Activated CD8-positive, alpha-beta memory T cell treated with anti-CD3 and anti-CD28 coated beads, Interleukin-2, amount 50 U/mL, for 24 hours (primary cell): Measurements from ENCODE around the gene ZNF195.
"Not testable (repeated sequence)": the region's sequence is repeated elsewhere in the genome, so short reads cannot be mapped to it uniquely, and the experiment has no call there.

Experiments
- DNase-seq: peaks from one replicate; pipeline ENCODE4 v3.0.0-alpha.2; 2020; ENCODE audit errors: extremely low read depth

ZNF195 gene

DNA sequence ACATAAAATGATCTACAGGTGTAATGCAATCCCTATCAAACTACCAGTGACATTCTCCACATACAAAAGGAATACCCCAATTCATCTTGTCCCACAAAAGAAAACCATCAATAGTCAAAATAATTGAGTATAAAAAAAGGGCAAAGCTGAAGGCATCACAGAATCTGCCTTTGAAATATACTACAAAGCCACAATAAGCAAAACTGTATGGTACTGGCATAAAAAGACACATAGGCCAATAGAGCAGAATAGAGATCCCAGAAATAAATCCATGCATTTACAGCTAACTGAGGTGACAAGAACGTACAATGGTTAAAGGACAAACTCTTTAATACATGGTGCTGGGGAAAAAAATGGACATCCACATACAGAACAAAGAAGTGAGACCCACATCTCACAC lies 31.8 kb downstream of the ZNF195 start:
- no peak for DNase-seq

DNA sequence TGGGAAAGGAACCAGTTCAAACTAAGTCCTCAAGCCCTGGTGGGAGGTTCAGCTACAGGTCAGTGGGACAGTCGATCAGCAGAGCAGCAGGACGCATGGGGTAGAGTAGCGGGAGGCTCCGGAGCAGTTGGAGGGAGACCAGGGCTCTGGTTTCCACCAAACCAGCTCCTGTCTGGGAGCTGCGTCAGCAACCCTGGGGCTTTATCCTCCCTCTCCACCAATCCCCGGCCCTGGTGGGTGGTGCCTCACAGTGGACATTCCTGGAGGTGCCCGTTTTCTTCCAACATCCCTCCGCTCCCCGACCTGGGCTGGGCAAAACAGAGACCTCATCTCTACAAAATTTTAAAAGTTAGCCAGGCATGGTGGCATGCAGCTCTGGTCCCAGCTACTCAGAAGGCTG lies 32.4 kb downstream of the ZNF195 start:
- DNase-seq = no peak

DNA sequence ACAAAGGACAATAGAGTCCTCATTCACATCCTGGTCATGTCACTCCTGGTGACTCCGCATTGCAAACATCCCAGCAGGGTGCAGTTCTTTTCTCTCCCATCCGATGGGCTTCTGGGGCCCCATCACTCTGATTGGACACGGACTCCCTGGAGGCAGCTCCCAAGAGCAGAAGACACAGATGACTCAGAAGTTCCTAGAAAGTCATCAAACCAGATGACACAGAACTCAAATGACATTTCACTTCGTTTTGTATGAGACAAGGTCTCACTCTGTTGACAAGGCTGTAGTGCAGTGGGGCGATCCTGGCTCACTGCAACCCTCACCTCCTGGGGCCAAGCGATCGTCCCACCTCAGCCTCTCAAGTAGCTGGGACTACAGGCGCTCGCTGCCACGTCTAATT lies 33.2 kb downstream of the ZNF195 start:
- DNase-seq = no peak

DNA sequence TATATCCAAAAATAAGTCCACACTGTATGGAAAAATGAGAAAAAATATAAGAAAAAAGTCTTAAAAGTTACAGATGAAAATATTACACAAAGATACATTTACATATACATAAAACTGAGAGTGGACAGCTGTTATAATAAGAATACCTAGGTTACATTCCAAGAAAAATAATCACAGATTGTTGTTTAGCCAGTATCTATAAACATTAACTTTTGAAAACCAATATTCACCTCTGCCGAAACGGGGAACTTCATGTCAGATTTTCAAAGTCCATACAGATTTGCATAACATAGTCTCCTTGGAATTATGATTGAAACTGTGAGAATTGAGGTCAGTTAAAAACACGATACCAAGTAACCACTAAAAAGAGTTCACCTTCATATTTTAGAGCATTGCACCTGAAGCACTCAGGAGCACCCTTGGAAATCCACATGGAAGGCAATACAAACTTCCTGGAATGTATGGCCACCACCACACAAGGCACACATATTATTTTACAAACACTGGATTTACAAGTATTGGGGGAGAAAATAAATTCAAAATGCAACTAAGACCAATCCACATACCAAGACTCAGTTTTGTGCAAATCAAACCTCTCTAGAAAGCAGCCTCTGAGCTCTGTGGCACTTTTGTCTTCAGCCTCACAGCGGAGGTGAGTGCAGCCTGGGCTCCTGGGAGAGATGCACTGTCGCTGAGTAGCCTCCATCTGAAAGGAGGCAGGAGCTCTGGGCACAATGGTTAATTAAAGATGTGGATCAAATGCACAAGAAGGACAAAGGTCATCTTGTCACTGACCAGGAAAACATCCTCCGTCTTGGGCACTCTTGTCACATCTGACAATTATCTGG lies 34.4 kb downstream of the ZNF195 start:
- DNase-seq = no peak

DNA sequence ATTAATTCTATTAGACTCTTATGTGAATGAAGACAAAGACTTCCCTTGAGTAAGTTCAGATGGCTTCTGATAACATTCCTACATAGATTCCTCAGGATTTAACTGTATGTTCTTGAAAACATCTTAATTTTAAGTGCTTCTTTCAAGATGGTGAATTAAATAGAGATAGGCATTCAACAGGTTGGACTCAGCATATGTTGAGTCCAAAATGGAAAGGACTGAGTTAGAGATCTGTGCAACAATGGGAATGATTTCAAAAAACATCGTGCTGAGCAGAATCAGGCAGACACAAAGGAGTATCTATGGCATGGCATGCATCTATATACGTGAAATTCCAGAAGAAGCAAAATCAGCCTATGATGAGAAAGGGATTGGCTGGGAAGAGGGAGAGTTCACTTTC lies 36.2 kb downstream of the ZNF195 start:
- DNase-seq = no peak

DNA sequence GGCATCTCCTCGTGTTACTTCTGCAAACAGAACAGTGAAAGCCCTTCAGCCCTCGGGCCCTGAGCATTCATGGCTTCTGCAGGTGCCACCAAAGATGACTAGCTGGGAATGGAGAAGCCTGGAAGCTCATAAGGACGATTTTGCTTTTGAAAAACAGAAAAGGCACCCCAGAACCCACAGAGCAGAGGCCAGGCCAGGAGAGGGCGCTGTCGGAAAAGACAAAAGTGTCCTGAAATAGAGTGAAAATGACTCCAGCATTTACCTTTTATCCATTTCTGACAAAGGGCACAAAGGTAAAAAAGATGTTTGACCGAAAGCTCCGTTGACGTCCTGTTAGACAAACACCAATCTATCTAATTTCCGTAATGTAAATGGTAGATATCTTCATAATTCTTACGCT lies 37.6 kb downstream of the ZNF195 start:
- DNase-seq = peak; percentile 14

DNA sequence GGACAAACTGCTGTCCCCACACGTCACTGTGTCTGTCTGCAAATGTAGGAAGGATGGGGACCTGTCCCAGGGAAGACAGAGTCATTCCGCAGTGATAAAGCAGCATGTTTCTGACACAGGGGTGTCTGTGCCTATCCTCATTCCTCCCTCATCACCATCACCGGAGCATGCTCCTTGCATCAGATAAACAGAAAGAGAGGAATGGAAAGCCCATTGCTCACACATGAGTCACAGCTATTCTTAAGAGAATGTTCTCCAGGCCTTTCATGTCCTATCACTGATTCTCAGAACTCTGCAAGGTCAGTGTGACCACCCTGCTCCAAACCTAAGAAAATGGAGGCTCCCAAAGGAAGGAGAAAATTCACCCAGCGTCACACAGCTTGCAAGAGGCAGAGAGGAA lies 38.9 kb downstream of the ZNF195 start:
- no peak for DNase-seq

DNA sequence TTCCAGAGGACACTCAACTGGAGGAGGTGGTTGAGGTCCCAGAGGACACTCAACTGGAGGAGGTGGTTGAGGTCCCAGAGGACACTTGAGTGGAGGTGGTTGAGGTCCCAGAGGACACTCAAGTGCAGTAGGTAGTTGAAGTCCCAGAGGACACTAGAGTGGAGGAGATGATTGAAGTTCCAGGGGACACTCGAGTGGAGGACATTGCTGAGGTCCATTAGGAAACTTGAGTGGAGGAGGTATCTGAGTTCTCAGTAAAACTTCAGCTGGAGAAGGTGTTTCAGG lies 39.7 kb downstream of the ZNF195 start:
- DNase-seq = no peak

DNA sequence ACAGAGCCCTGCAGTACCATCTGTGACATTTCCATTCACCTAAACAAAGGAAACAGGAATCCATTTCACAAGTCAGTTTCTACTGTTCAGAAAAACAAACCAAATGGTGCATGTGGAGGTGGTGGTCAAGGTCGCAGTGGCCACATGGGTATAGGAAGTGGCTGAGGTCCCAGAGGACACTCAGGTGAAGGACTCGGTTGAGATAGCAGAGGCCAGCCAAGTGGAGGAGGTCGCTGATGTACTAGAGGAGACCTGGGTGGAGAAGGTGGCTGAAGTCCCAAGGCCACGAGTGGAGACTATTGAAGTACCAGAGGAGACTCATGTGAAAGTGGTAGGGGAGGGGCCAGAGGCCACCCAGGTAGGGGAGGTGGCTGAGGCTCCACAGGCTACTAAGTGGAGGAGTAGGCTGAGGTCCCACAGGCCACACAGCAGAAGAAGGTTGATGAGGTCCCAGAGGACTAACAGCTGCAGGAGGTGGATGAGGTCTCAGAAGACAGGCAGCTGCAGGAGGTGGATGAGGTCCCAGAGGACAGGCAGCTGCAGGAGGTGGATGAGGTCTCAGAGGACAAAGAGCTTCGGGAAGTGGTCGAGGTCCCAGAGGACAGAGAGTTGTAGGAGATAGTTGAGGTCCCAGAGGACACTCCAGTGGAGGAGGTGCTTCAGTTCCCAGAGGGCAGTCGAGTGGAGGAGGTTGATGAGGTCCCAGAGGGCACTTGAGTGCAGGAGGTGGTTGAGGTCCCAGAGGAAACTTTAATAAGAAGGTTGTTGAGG lies 40.2 kb downstream of the ZNF195 start:
- no peak for DNase-seq

DNA sequence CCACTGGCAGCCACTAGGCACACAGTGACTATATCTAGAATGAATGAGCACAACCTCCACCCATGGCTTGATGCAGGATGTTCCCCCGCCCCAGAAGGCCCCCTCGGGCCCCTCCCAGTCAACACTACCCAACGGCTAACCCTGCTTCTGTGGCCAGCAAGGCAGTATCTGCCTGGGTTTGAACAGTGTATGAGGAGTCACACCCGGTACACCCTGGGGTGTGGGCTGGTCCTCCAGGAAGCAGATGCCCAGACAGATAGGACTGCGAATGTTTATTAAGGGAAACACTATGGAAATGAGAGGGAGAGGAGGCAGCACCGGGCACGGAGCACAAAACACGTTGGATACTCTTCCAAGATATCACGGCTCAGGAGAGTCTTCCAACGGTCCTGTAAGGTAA lies 42.5 kb downstream of the ZNF195 start:
- DNase-seq = not testable (repeated sequence)

DNA sequence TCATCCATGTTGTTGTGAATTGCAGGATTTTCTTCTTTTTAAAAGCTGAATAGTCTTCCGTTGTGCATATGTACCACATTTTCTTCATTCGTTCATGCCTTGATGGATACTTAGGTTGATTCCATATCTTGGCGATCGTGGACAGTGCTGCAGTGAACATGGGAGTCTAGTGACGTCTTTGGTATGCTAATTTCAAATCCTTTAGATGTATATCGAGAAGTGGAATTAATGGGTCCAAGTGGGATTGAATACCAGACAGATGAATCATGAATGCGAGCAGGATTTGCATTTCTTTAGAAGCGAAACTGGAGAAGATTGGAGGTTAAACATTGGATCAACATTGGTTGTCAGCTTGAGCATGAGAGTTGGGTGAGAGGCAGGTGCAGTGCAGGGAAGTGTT lies 45.8 kb downstream of the ZNF195 start:
- not testable (repeated sequence) for DNase-seq

DNA sequence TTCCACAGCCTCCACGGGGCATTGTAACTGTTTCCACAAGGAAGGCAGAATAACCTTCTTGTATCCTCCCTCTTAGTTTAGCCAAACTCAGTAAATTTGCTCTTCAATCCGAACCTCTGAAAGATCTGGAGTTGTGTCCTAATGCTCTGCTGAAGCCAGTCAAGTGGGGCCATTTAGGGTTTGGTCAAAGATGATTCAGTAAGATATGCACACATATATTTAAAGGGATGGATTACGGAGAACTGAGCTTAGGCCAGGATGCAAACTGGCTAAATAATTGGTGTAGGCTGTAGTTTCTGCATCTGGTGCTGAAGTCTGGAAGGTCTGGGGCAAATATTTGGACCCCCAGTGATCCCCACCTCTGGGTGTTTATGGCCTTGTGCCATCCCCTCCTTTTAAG lies 47.9 kb downstream of the ZNF195 start:
- DNase-seq = not testable (repeated sequence)

DNA sequence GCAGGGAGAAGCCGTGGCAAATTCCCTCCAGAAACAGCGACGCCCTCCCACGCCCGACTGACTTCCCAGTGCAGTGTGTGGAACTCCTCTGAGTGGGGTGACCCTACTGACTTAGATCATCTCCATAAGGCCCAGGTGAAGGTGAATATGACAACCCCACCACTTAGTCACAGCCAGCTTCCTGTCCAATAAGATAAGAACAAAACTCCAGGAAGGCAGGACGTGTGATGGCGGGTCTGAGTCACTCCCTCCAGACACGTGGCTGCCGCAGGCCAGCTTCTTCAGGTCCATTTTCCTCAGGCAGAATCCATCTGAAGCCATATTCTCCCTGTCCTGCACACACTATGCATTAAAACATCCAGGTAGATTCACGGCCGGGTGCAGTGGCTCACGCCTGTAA lies 48.9 kb downstream of the ZNF195 start:
- DNase-seq = not testable (repeated sequence)

DNA sequence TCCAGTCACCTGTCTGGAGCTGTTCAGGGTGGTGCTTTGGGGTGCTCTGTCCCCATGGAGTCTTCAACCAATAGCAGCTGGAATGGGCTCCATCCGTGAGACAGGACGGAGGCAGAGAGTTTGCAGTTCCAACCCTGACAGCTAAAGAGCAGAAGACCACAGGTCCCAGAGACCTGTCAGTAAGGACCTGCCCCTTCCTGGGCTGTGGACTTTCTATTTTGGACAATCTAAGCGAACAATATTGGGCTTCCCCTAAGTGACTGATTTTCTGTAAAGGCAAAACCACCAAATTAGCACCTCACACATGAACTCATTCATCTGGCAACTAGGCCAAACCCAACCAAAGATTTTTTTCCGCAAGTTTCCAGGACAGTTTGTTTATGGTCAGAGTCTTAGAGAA lies 50.4 kb downstream of the ZNF195 start:
- not testable (repeated sequence) for DNase-seq

DNA sequence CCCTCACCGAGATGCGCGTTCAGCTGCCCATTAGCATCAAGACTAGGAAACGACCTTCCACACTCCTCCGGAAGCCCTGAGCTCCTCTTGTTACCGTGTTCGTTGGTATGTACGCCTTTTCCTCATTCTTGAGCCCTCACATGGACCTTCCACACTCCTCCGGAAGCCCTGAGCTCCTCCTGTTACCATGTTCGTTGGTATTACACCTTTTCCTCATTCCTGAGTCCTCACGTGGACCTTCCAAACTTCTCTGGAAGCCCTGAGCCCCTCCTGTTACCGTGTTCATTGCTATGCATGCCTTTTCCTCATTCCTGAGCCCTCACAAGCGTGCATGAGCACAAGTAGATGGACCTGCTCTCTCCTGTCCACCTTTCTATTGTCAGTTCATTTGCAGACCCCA lies 52.5 kb downstream of the ZNF195 start:
- not testable (repeated sequence) for DNase-seq

DNA sequence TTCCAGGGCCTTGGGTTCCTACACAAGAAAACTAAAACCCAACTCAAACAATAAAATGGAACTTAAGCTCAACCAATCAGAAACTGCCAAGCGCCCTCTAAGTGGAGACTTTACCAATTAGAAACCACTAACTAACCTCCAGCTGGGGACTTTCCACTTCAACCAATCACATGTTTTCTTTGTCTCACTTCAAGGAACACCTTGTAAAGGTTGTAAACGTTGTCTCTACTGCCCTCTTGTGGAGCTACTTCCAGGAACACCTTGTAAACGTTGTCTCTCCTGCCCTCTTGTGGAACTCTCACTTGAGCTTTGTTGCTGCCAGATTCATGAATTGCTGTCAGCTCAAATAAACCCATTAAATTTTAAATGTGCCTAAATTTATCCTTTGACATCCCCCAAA lies 54.2 kb downstream of the ZNF195 start:
- DNase-seq = not testable (repeated sequence)
